GM12801 (cell line): Measurements from ENCODE around the gene ANKS1B.

Experiments
- TF ChIP-seq, protein P1 (sequence below): IDR thresholded peaks from one replicate; pipeline ENCODE4 v1.5.1; 2011; ENCODE audit warnings: control low read depth; ENCODE audit not compliant: insufficient read length; ENCODE audit errors: extremely low read depth

The ANKS1B gene

DNA sequence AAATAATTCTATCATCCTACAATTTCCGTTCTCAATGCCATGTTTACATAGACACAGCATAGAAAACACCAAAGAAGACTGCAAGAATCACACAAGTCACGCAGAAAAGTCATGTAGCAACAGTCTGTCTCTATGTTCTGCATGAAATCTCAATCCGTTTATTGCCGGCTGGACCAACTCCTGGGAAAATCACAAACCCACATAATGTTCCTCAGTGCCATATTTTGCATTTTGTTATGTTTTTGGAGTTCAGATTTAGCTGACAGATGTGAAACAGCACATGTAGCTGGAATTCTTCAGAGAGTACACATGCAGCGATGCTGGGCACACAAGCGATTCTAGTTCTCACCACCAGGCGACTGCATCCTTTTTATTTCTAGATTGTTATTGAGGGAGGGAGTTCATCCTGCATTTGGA is 1146.5 kb downstream of the ANKS1B start:
- TF ChIP-seq, protein P1, sequence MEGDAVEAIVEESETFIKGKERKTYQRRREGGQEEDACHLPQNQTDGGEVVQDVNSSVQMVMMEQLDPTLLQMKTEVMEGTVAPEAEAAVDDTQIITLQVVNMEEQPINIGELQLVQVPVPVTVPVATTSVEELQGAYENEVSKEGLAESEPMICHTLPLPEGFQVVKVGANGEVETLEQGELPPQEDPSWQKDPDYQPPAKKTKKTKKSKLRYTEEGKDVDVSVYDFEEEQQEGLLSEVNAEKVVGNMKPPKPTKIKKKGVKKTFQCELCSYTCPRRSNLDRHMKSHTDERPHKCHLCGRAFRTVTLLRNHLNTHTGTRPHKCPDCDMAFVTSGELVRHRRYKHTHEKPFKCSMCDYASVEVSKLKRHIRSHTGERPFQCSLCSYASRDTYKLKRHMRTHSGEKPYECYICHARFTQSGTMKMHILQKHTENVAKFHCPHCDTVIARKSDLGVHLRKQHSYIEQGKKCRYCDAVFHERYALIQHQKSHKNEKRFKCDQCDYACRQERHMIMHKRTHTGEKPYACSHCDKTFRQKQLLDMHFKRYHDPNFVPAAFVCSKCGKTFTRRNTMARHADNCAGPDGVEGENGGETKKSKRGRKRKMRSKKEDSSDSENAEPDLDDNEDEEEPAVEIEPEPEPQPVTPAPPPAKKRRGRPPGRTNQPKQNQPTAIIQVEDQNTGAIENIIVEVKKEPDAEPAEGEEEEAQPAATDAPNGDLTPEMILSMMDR: no peak

DNA sequence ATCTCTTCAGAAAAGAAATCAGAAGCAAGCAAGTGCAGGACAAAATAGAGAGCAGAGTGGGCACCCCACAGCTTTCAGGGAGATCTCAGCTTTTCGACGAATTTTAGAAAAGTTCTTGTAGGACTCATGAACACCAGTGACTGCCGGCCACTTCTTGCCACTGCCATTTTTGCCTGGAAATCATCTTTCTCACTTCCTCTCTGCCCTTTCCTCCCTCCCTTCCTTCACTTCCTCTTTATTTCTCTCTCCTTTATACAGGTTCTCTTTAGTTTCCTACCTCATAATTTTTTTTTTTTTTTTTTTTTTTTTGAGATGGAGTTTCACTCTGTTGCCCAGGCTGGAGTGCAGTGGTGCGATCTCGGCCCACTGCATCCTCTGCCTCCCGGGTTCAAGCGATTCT is 1154.1 kb downstream of the ANKS1B start:
- TF ChIP-seq, protein P1: no peak

DNA sequence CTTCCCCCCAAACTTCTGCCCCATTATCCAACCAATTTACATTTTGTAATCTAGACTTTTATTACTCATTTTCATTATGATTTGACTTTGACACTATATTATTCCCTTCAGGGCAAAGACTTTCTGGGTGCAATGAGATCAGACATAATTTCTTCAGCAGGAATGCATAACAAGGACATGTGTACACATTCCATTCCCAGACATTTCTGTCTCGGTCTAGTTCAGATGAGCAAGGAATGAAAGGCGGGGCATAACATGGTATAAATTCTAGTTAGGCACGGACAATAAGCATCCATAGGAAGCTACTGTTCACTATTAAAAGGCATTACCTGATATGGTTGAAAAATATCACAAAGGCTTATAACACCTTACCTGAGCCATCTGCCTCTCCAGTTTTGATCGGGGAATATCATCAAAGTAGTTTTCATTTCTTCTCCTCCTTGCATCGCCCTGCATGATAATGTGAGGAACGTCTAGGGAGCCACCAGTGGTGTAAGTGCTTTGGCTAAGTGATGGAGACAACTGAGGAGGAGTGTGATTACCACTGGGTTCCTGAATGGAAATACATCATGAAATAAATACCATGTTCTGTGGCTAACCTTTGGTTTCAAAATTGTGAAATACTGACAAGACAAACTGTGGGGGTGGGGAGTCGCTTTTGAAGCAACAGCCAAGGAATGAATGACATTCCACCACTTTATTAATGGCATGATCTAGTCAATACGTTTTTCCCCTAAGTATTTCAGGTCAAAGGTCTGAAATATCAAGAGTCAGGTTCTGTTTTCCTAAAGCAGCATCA is 1155.7 kb downstream of the ANKS1B start:
- TF ChIP-seq, protein P1: no peak

DNA sequence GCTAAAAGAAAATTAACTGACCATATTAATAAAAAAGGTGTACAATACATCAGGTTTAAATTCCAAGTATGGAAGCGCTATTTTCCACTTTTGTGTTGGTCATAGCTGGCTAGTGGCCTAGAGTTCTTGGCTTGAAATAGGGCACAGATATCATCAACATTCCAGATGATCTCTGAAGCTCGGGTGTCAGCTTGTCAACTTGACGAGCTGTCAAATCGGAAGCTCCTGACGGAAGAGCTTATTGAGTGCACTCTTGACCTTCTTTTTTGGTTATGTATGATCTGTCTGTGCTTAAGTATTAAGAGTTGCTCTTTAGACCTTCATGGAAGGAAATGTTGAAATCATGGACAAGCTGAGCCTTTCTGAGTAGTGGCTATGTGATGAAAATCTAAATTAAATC is 1161.7 kb downstream of the ANKS1B start:
- TF ChIP-seq, protein P1: no peak

DNA sequence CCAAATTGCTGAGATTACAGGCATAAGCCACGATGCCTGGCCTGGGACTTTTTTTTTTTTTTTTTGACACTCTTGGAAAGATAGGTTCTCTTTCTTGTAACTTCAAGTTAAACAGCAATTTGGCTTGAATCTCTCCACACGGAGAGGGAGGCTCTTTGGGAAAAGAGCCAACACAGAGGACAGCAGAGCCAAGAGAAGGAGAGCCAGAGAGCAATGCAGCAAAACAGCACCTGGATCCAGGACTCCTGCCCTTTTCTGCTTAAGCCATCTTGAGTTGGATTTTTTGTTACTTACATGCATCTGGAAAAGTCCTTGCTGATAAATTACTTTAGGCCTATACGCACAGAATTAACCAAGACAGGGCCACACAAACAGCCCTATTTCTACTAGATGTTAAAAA is 1162.9 kb downstream of the ANKS1B start:
- TF ChIP-seq, protein P1: no peak

DNA sequence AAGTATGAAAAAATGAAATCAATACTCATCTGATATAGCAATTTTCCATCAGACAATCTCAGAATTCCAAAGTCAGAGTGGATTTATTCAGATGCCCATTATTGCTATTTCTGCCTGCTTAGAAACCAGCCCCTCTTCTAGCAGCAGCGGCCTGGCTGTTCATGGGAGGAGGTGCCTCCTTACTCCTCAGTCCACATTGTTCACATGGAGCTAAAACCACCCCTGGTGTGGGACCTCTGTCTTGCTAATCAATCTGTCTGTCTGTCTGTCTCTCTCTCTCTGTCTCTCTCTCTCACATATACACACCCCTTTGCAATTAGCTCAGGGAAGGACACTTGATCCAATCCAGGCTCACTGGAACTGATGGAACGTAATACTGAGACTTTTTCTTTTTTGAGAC is 1163.5 kb downstream of the ANKS1B start:
- TF ChIP-seq, protein P1: no peak

DNA sequence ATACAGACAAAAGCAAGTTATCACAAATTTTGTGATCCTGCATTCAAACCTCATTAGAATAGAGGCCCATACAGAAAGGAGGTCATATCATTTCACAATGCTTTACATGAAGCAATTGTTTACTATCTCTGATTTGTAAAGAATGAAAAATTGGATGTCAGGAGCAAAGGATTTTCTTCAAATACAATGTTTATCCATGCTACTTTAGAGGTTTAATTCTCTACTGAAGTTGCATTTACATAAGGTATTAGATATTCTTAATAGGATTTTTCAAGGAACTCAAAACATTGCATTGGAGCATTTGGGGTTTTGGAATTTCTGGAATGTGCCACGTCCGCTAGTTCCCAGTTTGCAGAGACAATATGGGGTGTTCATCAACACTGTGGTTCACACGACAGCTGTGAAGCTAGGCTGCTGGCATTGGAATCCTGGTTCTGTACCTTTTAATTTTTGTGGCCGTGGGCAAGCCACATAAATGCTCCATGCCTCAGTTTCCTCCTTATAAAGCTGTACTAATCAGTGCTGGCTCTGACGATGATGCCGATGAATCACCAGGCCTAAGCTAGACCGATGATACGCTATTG is 1164.8 kb downstream of the ANKS1B start:
- TF ChIP-seq, protein P1: no peak
